ENCODE measurements around the gene ACVR2A.

Gene ACVR2A

GRCh38 chr2:147844697-147845410 lies at the start of gene ACVR2A:
Gene ACVR2A, plus strand, starts transcription at chr2:147845029. Its CDS starts 124 bp downstream, at chr2:147845153.
- Histone ChIP-seq H2AFZ (ENCODE audit: low read length, unreplicated experiment) (peak within 1 kb of the TSS; percentile 88), H3K4me3 (ENCODE audit: low read depth, low read length) (peak within 1 kb of the TSS; percentile 90), H3K27ac (ENCODE audit: low read depth, low read length) (peak within 1 kb of the TSS; percentile 87), H3K36me3 (ENCODE audit: insufficient read depth, low read length) (no peaks in the 10 kb centered on the region), H3K27me3 (ENCODE audit: insufficient read depth, low read length) (no peaks in the 10 kb centered on the region), H3K4me1 (ENCODE audit: control insufficient read depth, insufficient read depth, low read length, unreplicated experiment) (peaks cover 14% of the 10 kb centered on the region), H3K79me2 (ENCODE audit: control insufficient read depth, insufficient read depth, low read length, unreplicated experiment) (peaks cover 43% of the 10 kb centered on the region)

- no peak overlapping the region for H2AFZ ChIP-seq (ENCODE audit: low read length, unreplicated experiment)
- H3K27me3 ChIP-seq (ENCODE audit: insufficient read depth, low read length): no peaks in the 10 kb centered on the region
- no peak overlapping the region for H3K4me3 ChIP-seq (ENCODE audit: low read depth, low read length)
- H3K36me3 ChIP-seq (ENCODE audit: insufficient read depth, low read length): no peaks in the 10 kb centered on the region
- no peaks in the 10 kb centered on the region for H3K4me1 ChIP-seq (ENCODE audit: control insufficient read depth, insufficient read depth, low read length, unreplicated experiment)
- no peaks in the 10 kb centered on the region for H3K79me2 ChIP-seq (ENCODE audit: control insufficient read depth, insufficient read depth, low read length, unreplicated experiment)
- no peak overlapping the region for H3K27ac ChIP-seq (ENCODE audit: low read depth, low read length)
Observed at GRCh38 chr2:147800316-147800715, 44.5 kb upstream of the ACVR2A start.

DNA sequence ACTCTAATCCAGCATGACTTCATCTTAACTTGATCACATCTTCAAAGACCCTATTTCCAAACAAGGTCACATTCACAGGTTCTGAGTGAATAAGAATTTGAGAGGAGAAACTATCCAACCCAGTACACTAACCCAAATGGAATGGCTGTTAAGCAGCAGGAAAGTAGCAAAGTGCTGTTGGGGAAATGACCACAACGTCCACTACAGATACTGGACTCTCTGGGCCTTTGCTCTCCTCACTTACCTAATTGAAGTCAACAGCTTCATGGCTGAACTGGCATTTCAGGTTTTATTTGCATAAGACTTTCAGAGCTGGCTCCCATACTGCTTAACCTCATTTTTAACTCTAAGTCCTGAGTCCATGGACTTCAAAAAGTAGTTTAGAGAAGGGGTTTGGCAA lies 38.0 kb upstream of the ACVR2A start:
- Histone ChIP-seq H3K27ac (ENCODE audit: low read depth, low read length) (no peak overlapping the region), H3K4me1 (ENCODE audit: control insufficient read depth, insufficient read depth, low read length, unreplicated experiment) (no peaks in the 10 kb centered on the region), H3K27me3 (ENCODE audit: insufficient read depth, low read length) (no peaks in the 10 kb centered on the region), H2AFZ (ENCODE audit: low read length, unreplicated experiment) (no peak overlapping the region), H3K36me3 (ENCODE audit: insufficient read depth, low read length) (no peaks in the 10 kb centered on the region), H3K4me3 (ENCODE audit: low read depth, low read length) (no peak overlapping the region), H3K79me2 (ENCODE audit: control insufficient read depth, insufficient read depth, low read length, unreplicated experiment) (no peaks in the 10 kb centered on the region)

DNA sequence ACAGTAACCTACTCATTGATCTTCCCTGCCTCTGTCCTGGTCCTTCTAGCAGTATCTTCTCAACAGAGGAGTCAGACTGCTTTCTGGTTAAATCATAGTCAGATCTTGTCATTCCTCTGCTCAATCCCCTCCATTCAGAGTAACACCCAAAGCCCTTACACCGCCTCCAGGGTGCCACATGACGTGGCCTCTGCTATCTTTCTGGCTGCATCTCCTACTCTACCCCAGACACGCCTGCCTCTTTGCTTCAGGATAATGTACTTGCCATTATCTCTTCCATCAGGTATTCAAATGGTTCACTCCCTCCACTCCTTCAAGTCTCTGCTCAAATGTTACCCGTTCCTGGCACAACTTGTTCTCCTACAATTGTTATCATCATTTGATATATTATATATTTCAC lies 36.3 kb upstream of the ACVR2A start:
- Histone ChIP-seq H3K4me1 (ENCODE audit: control insufficient read depth, insufficient read depth, low read length, unreplicated experiment) (no peaks in the 10 kb centered on the region), H3K79me2 (ENCODE audit: control insufficient read depth, insufficient read depth, low read length, unreplicated experiment) (no peaks in the 10 kb centered on the region), H2AFZ (ENCODE audit: low read length, unreplicated experiment) (no peak overlapping the region), H3K27me3 (ENCODE audit: insufficient read depth, low read length) (no peaks in the 10 kb centered on the region), H3K36me3 (ENCODE audit: insufficient read depth, low read length) (no peaks in the 10 kb centered on the region), H3K4me3 (ENCODE audit: low read depth, low read length) (no peak overlapping the region), H3K27ac (ENCODE audit: low read depth, low read length) (no peak overlapping the region)

- Histone ChIP-seq H3K36me3 (ENCODE audit: insufficient read depth, low read length) (no peaks in the 10 kb centered on the region), H2AFZ (ENCODE audit: low read length, unreplicated experiment) (no peak overlapping the region), H3K4me1 (ENCODE audit: control insufficient read depth, insufficient read depth, low read length, unreplicated experiment) (no peaks in the 10 kb centered on the region), H3K79me2 (ENCODE audit: control insufficient read depth, insufficient read depth, low read length, unreplicated experiment) (no peaks in the 10 kb centered on the region), H3K27ac (ENCODE audit: low read depth, low read length) (no peak overlapping the region), H3K27me3 (ENCODE audit: insufficient read depth, low read length) (no peaks in the 10 kb centered on the region), H3K4me3 (ENCODE audit: low read depth, low read length) (no peak overlapping the region)
Observed at GRCh38 chr2:147810883-147811765, 33.7 kb upstream of the ACVR2A start.

- Histone ChIP-seq H3K79me2 (ENCODE audit: control insufficient read depth, insufficient read depth, low read length, unreplicated experiment) (no peaks in the 10 kb centered on the region), H3K4me1 (ENCODE audit: control insufficient read depth, insufficient read depth, low read length, unreplicated experiment) (no peaks in the 10 kb centered on the region), H3K4me3 (ENCODE audit: low read depth, low read length) (no peak overlapping the region), H3K36me3 (ENCODE audit: insufficient read depth, low read length) (no peaks in the 10 kb centered on the region), H2AFZ (ENCODE audit: low read length, unreplicated experiment) (no peak overlapping the region), H3K27me3 (ENCODE audit: insufficient read depth, low read length) (no peaks in the 10 kb centered on the region), H3K27ac (ENCODE audit: low read depth, low read length) (no peak overlapping the region)
Observed at GRCh38 chr2:147818741-147819140, 26.1 kb upstream of the ACVR2A start.

GRCh38 chr2:147824620-147825019 lies 20.2 kb upstream of the ACVR2A start:
- Histone ChIP-seq H3K4me3 (ENCODE audit: low read depth, low read length) (no peak overlapping the region), H3K79me2 (ENCODE audit: control insufficient read depth, insufficient read depth, low read length, unreplicated experiment) (no peaks in the 10 kb centered on the region), H2AFZ (ENCODE audit: low read length, unreplicated experiment) (no peak overlapping the region), H3K27ac (ENCODE audit: low read depth, low read length) (no peak overlapping the region), H3K4me1 (ENCODE audit: control insufficient read depth, insufficient read depth, low read length, unreplicated experiment) (peaks cover 4% of the 10 kb centered on the region), H3K27me3 (ENCODE audit: insufficient read depth, low read length) (no peaks in the 10 kb centered on the region), H3K36me3 (ENCODE audit: insufficient read depth, low read length) (no peaks in the 10 kb centered on the region)

DNA sequence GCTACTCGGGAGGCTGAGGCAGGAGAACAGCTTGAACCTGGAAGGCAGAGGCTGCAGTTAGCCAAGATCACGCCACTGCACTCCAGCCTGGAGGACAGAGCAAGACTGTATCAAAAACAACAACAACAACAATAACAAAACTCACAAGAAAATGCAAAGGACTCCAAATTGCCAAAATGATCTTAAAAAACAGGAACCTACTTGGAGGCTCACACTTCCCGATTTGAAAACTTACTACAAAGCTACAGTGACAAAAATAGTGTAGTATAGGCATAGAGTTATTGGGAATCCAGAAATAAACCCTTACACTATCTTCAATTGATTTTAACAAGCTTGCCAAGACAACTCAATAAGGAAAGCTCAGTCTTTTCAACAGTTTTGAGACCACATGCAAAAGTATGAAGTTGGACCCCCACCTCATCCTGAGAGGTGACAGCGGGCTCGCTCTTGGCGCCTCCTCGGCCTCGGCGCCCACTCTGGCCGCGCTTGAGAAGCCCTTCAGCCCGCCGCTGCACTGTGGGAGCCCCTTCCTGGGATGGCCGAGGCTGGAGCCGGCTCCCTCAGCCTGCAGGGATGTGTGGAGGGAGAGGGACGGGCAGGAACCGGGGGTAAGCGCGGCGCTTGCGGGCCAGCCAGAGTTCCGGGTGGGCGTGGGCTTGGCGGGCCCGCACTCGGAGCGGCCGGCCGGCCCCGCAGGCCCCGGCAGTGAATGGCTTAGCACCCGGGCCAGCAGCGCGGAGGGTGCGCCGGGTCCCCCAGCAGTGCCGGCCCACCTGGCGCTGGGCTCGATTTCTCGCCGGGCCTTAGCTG lies 18.3 kb upstream of the ACVR2A start:
- H3K4me1 ChIP-seq (ENCODE audit: control insufficient read depth, insufficient read depth, low read length, unreplicated experiment): peaks cover 4% of the 10 kb centered on the region
- no peak overlapping the region for H3K4me3 ChIP-seq (ENCODE audit: low read depth, low read length)
- H2AFZ ChIP-seq (ENCODE audit: low read length, unreplicated experiment): no peak overlapping the region
- no peak overlapping the region for H3K27ac ChIP-seq (ENCODE audit: low read depth, low read length)
- no peaks in the 10 kb centered on the region for H3K27me3 ChIP-seq (ENCODE audit: insufficient read depth, low read length)
- no peaks in the 10 kb centered on the region for H3K79me2 ChIP-seq (ENCODE audit: control insufficient read depth, insufficient read depth, low read length, unreplicated experiment)
- H3K36me3 ChIP-seq (ENCODE audit: insufficient read depth, low read length): no peaks in the 10 kb centered on the region

DNA sequence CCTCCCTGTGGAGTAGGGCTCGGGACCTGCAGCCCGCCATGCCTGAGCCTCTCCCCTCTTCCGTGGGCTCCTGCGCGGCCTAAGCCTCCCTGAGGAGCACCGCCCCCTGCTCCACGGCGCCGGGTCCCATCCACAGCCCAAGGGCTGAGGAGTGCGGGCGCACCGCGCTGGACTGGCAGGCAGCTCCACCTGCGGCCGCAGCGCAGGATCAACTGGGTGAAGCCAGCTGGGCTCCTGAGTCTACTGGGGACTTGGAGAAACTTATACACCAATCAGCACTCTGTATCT lies 17.8 kb upstream of the ACVR2A start:
- Histone ChIP-seq H3K4me3 (ENCODE audit: low read depth, low read length) (no peak overlapping the region), H2AFZ (ENCODE audit: low read length, unreplicated experiment) (no peak overlapping the region), H3K79me2 (ENCODE audit: control insufficient read depth, insufficient read depth, low read length, unreplicated experiment) (no peaks in the 10 kb centered on the region)

DNA sequence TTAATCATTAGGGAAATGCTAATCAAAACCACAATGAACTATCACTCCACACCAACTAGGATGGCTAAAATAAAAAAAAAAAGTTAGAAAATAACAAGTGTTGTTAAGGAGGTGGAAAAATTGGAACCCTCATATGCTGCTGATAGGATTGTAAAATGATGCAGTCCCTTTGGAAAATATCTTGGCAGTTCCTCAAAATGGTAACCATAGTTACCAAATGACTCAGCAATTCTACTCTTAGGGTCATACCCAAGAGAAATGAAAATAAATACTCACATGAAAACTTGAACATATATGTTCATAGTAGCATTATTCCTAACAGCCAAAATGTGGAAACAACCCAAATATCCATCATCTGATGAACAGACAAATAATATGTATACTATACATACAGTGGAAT lies 15.7 kb upstream of the ACVR2A start:
- H3K79me2 ChIP-seq (ENCODE audit: control insufficient read depth, insufficient read depth, low read length, unreplicated experiment): no peaks in the 10 kb centered on the region
- H3K27me3 ChIP-seq (ENCODE audit: insufficient read depth, low read length): no peaks in the 10 kb centered on the region
- no peaks in the 10 kb centered on the region for H3K36me3 ChIP-seq (ENCODE audit: insufficient read depth, low read length)
- H3K27ac ChIP-seq (ENCODE audit: low read depth, low read length): peak overlapping the region; percentile 50
- no peak overlapping the region for H3K4me3 ChIP-seq (ENCODE audit: low read depth, low read length)
- H2AFZ ChIP-seq (ENCODE audit: low read length, unreplicated experiment): peak overlapping the region; percentile 32
- H3K4me1 ChIP-seq (ENCODE audit: control insufficient read depth, insufficient read depth, low read length, unreplicated experiment): peaks cover 4% of the 10 kb centered on the region

More for the DNA sequence above, 17.8 kb upstream of the ACVR2A start:
- no peak overlapping the region for H3K27ac ChIP-seq (ENCODE audit: low read depth, low read length)
- no peaks in the 10 kb centered on the region for H3K27me3 ChIP-seq (ENCODE audit: insufficient read depth, low read length)
- H3K36me3 ChIP-seq (ENCODE audit: insufficient read depth, low read length): no peaks in the 10 kb centered on the region
- H3K4me1 ChIP-seq (ENCODE audit: control insufficient read depth, insufficient read depth, low read length, unreplicated experiment): peaks cover 4% of the 10 kb centered on the region
